ENCODE results near the gene MAPK1IP1L.

GRCh38 chr14:55043528-55043927 is 7.9 kb upstream of the MAPK1IP1L start:
- TF ChIP-seq CTCF (conservative IDR thresholded peaks at IDR 0.05; ENCODE audit: low read depth in 2 of 2) (no peak), POLR2AphosphoS5 (IDR thresholded peaks at IDR 0.05; ENCODE audit: low read depth) (no peak), REST (IDR thresholded peaks at IDR 0.05; ENCODE audit: unreplicated experiment) (no peak), EZH2phosphoT487 (IDR thresholded peaks at IDR 0.05; ENCODE audit: unreplicated experiment) (no peak), EZH2 (IDR thresholded peaks at IDR 0.05; ENCODE audit: low read depth, unreplicated experiment) (no peak)

All from GM23338 (cell line).